Gastroesophageal sphincter (tissue), 4 donors: Measurements from ENCODE around the gene KANK4. TPM values are rescaled to one million over a fixed set of nuclear protein-coding genes. Genes with fewer than 3 reads are reported as not detected.

Source experiments
- ATAC-seq: fragments of 150-250 bp; one replicate; pipeline ENCODE4 v1.9.1; 2016; ENCODE audit warnings: mild to moderate bottlenecking, moderate library complexity
- H3K27ac ChIP-seq, 4 donors: fragments of 200-600 bp; sonication (generic) in 3 of 4; 1 replicate in 3 of 4; 2 replicates in 1 of 4; pipeline ENCODE4 v1.5.1; 2016 to 2019
- H3K27me3 ChIP-seq: fragments of 200-600 bp; sonication (generic); one replicate; pipeline ENCODE4 v1.5.1; 2019
- H3K36me3 ChIP-seq, 2 donors: fragments of 200-600 bp; sonication (generic); one replicate each; pipeline ENCODE4 v1.5.1; 2019; ENCODE audit warnings: control low read depth in 1 of 2
- H3K4me1 ChIP-seq, 3 donors: fragments of 200-600 bp; sonication (generic); 1 replicate in 2 of 3; 2 replicates in 1 of 3; pipeline ENCODE4 v1.5.1; 2016 to 2019; ENCODE audit warnings: control low read depth in 2 of 3
- H3K4me3 ChIP-seq, 2 donors: fragments of 200-600 bp; sonication (generic); one replicate each; pipeline ENCODE4 v1.5.1; 2019; ENCODE audit warnings: mild to moderate bottlenecking in 1 of 2, moderate library complexity in 1 of 2
- H3K9me3 ChIP-seq, 3 donors: fragments of 200-600 bp; sonication (generic); one replicate each; pipeline ENCODE4 v1.5.1; 2017 to 2019; ENCODE audit warnings: control low read depth in 2 of 3
- CTCF ChIP-seq, 4 experiments: fragments of 200-600 bp in 2 of 4; fragments of 450-650 bp in 2 of 4; sonication (generic) in 1 of 4; IDR thresholded peaks; one replicate each; pipeline ENCODE4 v1.5.1; 2017 to 2019; ENCODE audit warnings: antibody characterized with exemption in 4 of 4, mild to moderate bottlenecking in 2 of 4, moderate library complexity in 2 of 4
- EP300 ChIP-seq: sonication (generic); formaldehyde crosslinking; IDR thresholded peaks from one replicate; pipeline ENCODE4 v1.6.1; 2017; ENCODE audit warnings: antibody characterized with exemption, mild to moderate bottlenecking
- POLR2A ChIP-seq, 2 donors: fragments of 450-650 bp; IDR thresholded peaks; one replicate each; pipeline ENCODE4 v1.6.1; 2017; ENCODE audit warnings: antibody characterized with exemption in 2 of 2, mild to moderate bottlenecking in 2 of 2, moderate library complexity in 1 of 2
- POLR2AphosphoS5 ChIP-seq: sonication (generic); formaldehyde crosslinking; IDR thresholded peaks from one replicate; pipeline ENCODE4 v1.6.1; 2017; ENCODE audit warnings: antibody characterized with exemption
- WGBS, 2 donors: methylation state at CpG; one replicate each; pipeline ENCODE4 v1.1.5; 2018; ENCODE audit warnings: low coverage in 1 of 2; 5-methylcytosine and 5-hydroxymethylcytosine counted together
- total RNA-seq, 4 donors: library from RNA; depleted of rRNA; stranded (reverse); fragments of >200 nt; gene quantifications; one replicate each; pipeline ENCODE4 v1.1.0, GENCODE V29; 2016

Gene KANK4
- total RNA-seq, 4 donors from 2014 or later = 0.16 to 0.73 (median 0.29) TPM

- no peaks in the 10 kb centered on the region for H3K36me3 ChIP-seq
- H3K27ac ChIP-seq = no peak overlapping the region
- H3K4me3 ChIP-seq = no peak overlapping the region
- peaks cover 14% of the 10 kb centered on the region for H3K27me3 ChIP-seq
- peaks cover 0 to 14% (median 0%) of the 10 kb centered on the region in 3 donors for H3K9me3 ChIP-seq
- peaks cover 0 to 7% (median 0%) of the 10 kb centered on the region in 3 donors for H3K4me1 ChIP-seq
- ATAC-seq = no peak
- TF ChIP-seq CTCF (IDR thresholded peaks at IDR 0.05) (no peak), EP300 (no peak), POLR2A (IDR thresholded peaks at IDR 0.05) (no peak), POLR2AphosphoS5 (no peak)
- 83 to 100% methylated on average over 2 of the region's 2 CpGs for WGBS, 2 donors
Observed at GRCh38 chr1:62280960-62281465, 38.2 kb downstream of the KANK4 start.

- WGBS, 2 donors = 50 to 66% methylated on average over 1 to 4 of the region's 4 CpGs
- Histone ChIP-seq H3K4me3 (no peak overlapping the region), H3K36me3 (no peaks in the 10 kb centered on the region), H3K9me3 (peaks cover 0 to 14% (median 0%) of the 10 kb centered on the region in 3 donors), H3K27me3 (peaks cover 12% of the 10 kb centered on the region), H3K27ac (no peak overlapping the region), H3K4me1 (no peaks in the 10 kb centered on the region)
- ATAC-seq = no peak
- TF ChIP-seq EP300 = no peak
- no peak for TF ChIP-seq POLR2AphosphoS5
- no peak for TF ChIP-seq POLR2A (IDR thresholded peaks at IDR 0.05)
- TF ChIP-seq CTCF (IDR thresholded peaks at IDR 0.05) = no peak
Observed at GRCh38 chr1:62280150-62280549, 39.1 kb downstream of the KANK4 start.

GRCh38 chr1:62276791-62277190 is 42.4 kb downstream of the KANK4 start:
- Histone ChIP-seq H3K4me3 (no peak overlapping the region), H3K4me1 (no peaks in the 10 kb centered on the region), H3K27ac (no peak overlapping the region), H3K9me3 (peaks cover 0 to 14% (median 0%) of the 10 kb centered on the region in 3 donors), H3K27me3 (peaks cover 4% of the 10 kb centered on the region), H3K36me3 (no peaks in the 10 kb centered on the region)
- no peak for TF ChIP-seq POLR2AphosphoS5
- no peak for ATAC-seq

- no peaks in the 10 kb centered on the region for H3K36me3 ChIP-seq
- H3K27ac ChIP-seq = no peak overlapping the region
- peaks cover 0 to 7% (median 0%) of the 10 kb centered on the region in 3 donors for H3K9me3 ChIP-seq
- no peaks in the 10 kb centered on the region for H3K4me1 ChIP-seq
- no peak for TF ChIP-seq POLR2A (IDR thresholded peaks at IDR 0.05)
- no peak for TF ChIP-seq CTCF (IDR thresholded peaks at IDR 0.05)
- TF ChIP-seq EP300 = no peak
- no peak for TF ChIP-seq POLR2AphosphoS5
- H3K4me3 ChIP-seq = no peak overlapping the region
- peaks cover 4% of the 10 kb centered on the region for H3K27me3 ChIP-seq
- WGBS, 2 donors = 86 to 88% methylated on average over 5 of the region's 14 CpGs
- no peak for ATAC-seq
Observed at GRCh38 chr1:62274496-62275485, 44.4 kb downstream of the KANK4 start.

- Histone ChIP-seq H3K4me1 (no peaks in the 10 kb centered on the region), H3K27me3 (no peaks in the 10 kb centered on the region), H3K4me3 (no peak overlapping the region), H3K9me3 (peaks cover 0 to 7% (median 0%) of the 10 kb centered on the region in 3 donors), H3K36me3 (no peaks in the 10 kb centered on the region), H3K27ac (no peak overlapping the region)
- no peak for TF ChIP-seq POLR2A (IDR thresholded peaks at IDR 0.05)
- 100% methylated on average over 3 to 4 of the region's 7 CpGs for WGBS, 2 donors
- no peak for ATAC-seq
Observed at GRCh38 chr1:62273953-62274352, 45.3 kb downstream of the KANK4 start.
